ENCODE measurements around the gene TMPRSS12. TPM values are rescaled to one million over a fixed set of nuclear protein-coding genes. Genes with fewer than 3 reads are reported as not detected.
A peak's percentile ranks its signal among the peaks of the same experiment; 100 is the strongest.

TMPRSS12 gene
- total and polyA plus RNA-seq, 9 of the 15 experiments (the other 6 are each of a cell fraction or from before 2014, with no cell fraction given) = 0.04 TPM; not detected in 8

- TF ChIP-seq, protein P1, sequence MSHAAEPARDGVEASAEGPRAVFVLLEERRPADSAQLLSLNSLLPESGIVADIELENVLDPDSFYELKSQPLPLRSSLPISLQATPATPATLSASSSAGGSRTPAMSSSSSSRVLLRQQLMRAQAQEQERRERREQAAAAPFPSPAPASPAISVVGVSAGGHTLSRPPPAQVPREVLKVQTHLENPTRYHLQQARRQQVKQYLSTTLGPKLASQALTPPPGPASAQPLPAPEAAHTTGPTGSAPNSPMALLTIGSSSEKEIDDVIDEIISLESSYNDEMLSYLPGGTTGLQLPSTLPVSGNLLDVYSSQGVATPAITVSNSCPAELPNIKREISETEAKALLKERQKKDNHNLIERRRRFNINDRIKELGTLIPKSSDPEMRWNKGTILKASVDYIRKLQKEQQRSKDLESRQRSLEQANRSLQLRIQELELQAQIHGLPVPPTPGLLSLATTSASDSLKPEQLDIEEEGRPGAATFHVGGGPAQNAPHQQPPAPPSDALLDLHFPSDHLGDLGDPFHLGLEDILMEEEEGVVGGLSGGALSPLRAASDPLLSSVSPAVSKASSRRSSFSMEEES (CRISPR knock-in tag; IDR thresholded peaks at IDR 0.05) = no peak
- no peak for TF ChIP-seq E2F3 (CRISPR knock-in tag; IDR thresholded peaks at IDR 0.05)
- no peak for TF ChIP-seq ZNF217 (CRISPR knock-in tag; IDR thresholded peaks at IDR 0.05)
- no peak for TF ChIP-seq RB1 (IDR thresholded peaks at IDR 0.05; ENCODE audit: low read depth)
- TF ChIP-seq, protein P2, sequence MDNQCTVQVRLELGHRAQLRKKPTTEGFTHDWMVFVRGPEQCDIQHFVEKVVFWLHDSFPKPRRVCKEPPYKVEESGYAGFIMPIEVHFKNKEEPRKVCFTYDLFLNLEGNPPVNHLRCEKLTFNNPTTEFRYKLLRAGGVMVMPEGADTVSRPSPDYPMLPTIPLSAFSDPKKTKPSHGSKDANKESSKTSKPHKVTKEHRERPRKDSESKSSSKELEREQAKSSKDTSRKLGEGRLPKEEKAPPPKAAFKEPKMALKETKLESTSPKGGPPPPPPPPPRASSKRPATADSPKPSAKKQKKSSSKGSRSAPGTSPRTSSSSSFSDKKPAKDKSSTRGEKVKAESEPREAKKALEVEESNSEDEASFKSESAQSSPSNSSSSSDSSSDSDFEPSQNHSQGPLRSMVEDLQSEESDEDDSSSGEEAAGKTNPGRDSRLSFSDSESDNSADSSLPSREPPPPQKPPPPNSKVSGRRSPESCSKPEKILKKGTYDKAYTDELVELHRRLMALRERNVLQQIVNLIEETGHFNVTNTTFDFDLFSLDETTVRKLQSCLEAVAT (IDR thresholded peaks at IDR 0.05) = peak in 1 of 2 experiments; percentile 31; a peak in 1 of 4 replicates
- no peak for TF ChIP-seq HOXB6 (CRISPR knock-in tag; IDR thresholded peaks at IDR 0.05; ENCODE audit: borderline replicate concordance)
- 0 out of 2 replicates have a peak, but pooled peaks have one; percentile 9 for TF ChIP-seq MAFF (IDR thresholded peaks at IDR 0.05; ENCODE audit: low read length)
- no peak for TF ChIP-seq RBM17 (IDR thresholded peaks at IDR 0.05; ENCODE audit: borderline replicate concordance, low read depth, low read length)
Measured at GRCh38 chr12:50862316-50862715, 19.6 kb downstream of the TMPRSS12 start (continued).

GRCh38 chr12:50865266-50865665, 22.5 kb downstream of the TMPRSS12 start:
- H3K9me1 ChIP-seq (ENCODE audit: control insufficient read depth, insufficient read depth, low read length) = no peaks in the 10 kb centered on the region
- no peaks in the 10 kb centered on the region for H3K36me3 ChIP-seq (ENCODE audit: control insufficient read depth, insufficient read depth, low read length)
- no peak overlapping the region for H3K4me2 ChIP-seq (ENCODE audit: insufficient read depth, low read length)
- no peak for DNase-seq (ENCODE audit: extremely low read depth in 1 of 4, low spot score in 3 of 4)
- CTCF ChIA-PET (ENCODE audit: low intra/inter-chr PET ratio) = no interaction called here
- no TSS peak for BruUV-seq (replicated peaks)
- ATAC-seq = no peak
- H3K27me3 ChIP-seq (ENCODE audit: control insufficient read depth in 2 of 2, insufficient read depth in 2 of 2, low read length in 2 of 2) = no peaks in the 10 kb centered on the region
- FAIRE-seq = no peak
- 21% methylated on average over 3 of the region's 3 CpGs for WGBS (ENCODE audit: insufficient coverage, low coverage, missing lambda C conversion rate)
- H3K79me2 ChIP-seq (ENCODE audit: control insufficient read depth, insufficient read depth, low read length) = no peaks in the 10 kb centered on the region
- intact Hi-C loops (cut with micrococcal nuclease) (no loop called here), in situ Hi-C loops (cut with MboI) (no loop called here)
- H3K9ac ChIP-seq (ENCODE audit: insufficient read depth in 1 of 2, low read depth in 2 of 2, low read length in 2 of 2) = no peak overlapping the region
- peaks cover 2% of the 10 kb centered on the region for H3K9me3 ChIP-seq (replicated peaks; ENCODE audit: control insufficient read depth, insufficient read depth, low read depth, low read length)
- POLR2A ChIA-PET = interaction anchor here (0.6 kb wide), 1 partner anchor 659 kb away, joined by 3 read pairs; no protein-coding TSS in a partner anchor
- no peak overlapping the region for H3K27ac ChIP-seq (ENCODE audit: extremely low read depth, low read depth, low read length)
- H2AFZ ChIP-seq (ENCODE audit: low read depth, low read length) = no peak overlapping the region
- H3K4me3 ChIP-seq = no peak overlapping the region
- peaks cover 4 to 6% of the 10 kb centered on the region in 2 experiments; a peak in 2 of 5 replicates for H3K4me1 ChIP-seq (replicated peaks in 1 of 2; ENCODE audit: control insufficient read depth in 2 of 2, insufficient read depth in 2 of 2, low read length in 2 of 2)
- no peaks in the 10 kb centered on the region for H4K20me1 ChIP-seq (replicated peaks; ENCODE audit: control insufficient read depth, insufficient read depth, low read length)
- TF ChIP-seq ZNF512 (tag; IDR thresholded peaks at IDR 0.05) = no peak
- TF ChIP-seq ZNF445 (CRISPR knock-in tag; IDR thresholded peaks at IDR 0.05; ENCODE audit: low read depth) = no peak
- TF ChIP-seq, protein P3, sequence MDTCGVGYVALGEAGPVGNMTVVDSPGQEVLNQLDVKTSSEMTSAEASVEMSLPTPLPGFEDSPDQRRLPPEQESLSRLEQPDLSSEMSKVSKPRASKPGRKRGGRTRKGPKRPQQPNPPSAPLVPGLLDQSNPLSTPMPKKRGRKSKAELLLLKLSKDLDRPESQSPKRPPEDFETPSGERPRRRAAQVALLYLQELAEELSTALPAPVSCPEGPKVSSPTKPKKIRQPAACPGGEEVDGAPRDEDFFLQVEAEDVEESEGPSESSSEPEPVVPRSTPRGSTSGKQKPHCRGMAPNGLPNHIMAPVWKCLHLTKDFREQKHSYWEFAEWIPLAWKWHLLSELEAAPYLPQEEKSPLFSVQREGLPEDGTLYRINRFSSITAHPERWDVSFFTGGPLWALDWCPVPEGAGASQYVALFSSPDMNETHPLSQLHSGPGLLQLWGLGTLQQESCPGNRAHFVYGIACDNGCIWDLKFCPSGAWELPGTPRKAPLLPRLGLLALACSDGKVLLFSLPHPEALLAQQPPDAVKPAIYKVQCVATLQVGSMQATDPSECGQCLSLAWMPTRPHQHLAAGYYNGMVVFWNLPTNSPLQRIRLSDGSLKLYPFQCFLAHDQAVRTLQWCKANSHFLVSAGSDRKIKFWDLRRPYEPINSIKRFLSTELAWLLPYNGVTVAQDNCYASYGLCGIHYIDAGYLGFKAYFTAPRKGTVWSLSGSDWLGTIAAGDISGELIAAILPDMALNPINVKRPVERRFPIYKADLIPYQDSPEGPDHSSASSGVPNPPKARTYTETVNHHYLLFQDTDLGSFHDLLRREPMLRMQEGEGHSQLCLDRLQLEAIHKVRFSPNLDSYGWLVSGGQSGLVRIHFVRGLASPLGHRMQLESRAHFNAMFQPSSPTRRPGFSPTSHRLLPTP (IDR thresholded peaks at IDR 0.05; ENCODE audit: borderline replicate concordance, extremely low read depth, insufficient read length) = no peak
- TF ChIP-seq, protein P4, sequence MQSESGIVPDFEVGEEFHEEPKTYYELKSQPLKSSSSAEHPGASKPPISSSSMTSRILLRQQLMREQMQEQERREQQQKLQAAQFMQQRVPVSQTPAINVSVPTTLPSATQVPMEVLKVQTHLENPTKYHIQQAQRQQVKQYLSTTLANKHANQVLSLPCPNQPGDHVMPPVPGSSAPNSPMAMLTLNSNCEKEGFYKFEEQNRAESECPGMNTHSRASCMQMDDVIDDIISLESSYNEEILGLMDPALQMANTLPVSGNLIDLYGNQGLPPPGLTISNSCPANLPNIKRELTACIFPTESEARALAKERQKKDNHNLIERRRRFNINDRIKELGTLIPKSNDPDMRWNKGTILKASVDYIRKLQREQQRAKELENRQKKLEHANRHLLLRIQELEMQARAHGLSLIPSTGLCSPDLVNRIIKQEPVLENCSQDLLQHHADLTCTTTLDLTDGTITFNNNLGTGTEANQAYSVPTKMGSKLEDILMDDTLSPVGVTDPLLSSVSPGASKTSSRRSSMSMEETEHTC (IDR thresholded peaks at IDR 0.05) = no peak
- peak; percentile 74 for TF ChIP-seq TRIM28 (IDR thresholded peaks at IDR 0.05)
